WTC11 (cell line): ENCODE measurements around the gene CYREN. TPM values are rescaled to one million over a fixed set of nuclear protein-coding genes. Genes with fewer than 3 reads are reported as not detected.

Experiments
- ATAC-seq: fragments of 200-7000 bp; cut with Tn5 transposase; 2 replicates; pipeline ENCODE4 v1.10.0; 2021; ENCODE audit warnings: mild to moderate bottlenecking, moderate library complexity
- CTCF ChIA-PET: fragments of 300-600 bp; sonication (Branson Sonifier 250); formaldehyde crosslinking; loops from one replicate; lab custom pipeline; 2021; ENCODE audit warnings: antibody characterized with exemption; lab: Charles Lee
- POLR2A ChIA-PET: fragments of 350-600 bp; sonication (Branson Sonifier 250); formaldehyde crosslinking; loops from one replicate; lab custom pipeline; 2021; ENCODE audit warnings: antibody characterized with exemption; lab: Charles Lee
- DNase-seq: peaks from one replicate; pipeline ENCODE4 v3.0.0; 2021; ENCODE audit warnings: low spot score
- H3K27ac Mint-ChIP-seq: 2 replicates; pipeline ENCODE4 v1.8.0; 2021; ENCODE audit warnings: mixed read lengths
- H3K27me3 Mint-ChIP-seq: 2 replicates; pipeline ENCODE4 v1.8.0; 2021; ENCODE audit warnings: low read depth, mild to moderate bottlenecking, moderate library complexity, mixed read lengths
- H3K36me3 Mint-ChIP-seq: 2 replicates; pipeline ENCODE4 v1.8.0; 2021; ENCODE audit warnings: mixed read lengths
- H3K4me1 Mint-ChIP-seq: 2 replicates; pipeline ENCODE4 v1.8.0; 2022; ENCODE audit warnings: mixed read lengths
- H3K4me3 Mint-ChIP-seq: 2 replicates; pipeline ENCODE4 v1.8.0; 2021; ENCODE audit warnings: mild to moderate bottlenecking, moderate library complexity, mixed read lengths
- H3K9me3 Mint-ChIP-seq: 2 replicates; pipeline ENCODE4 v1.8.0; 2021; ENCODE audit warnings: mixed read lengths
- AFF4 ChIP-seq: sonication (generic); formaldehyde crosslinking; IDR thresholded peaks from 2 replicates; pipeline ENCODE4 v1.8.1; 2023; ENCODE audit warnings: mild to moderate bottlenecking, missing genetic modification reagents, borderline replicate concordance
- ATF6 ChIP-seq: sonication (generic); formaldehyde crosslinking; IDR thresholded peaks from 2 replicates; pipeline ENCODE4 v1.8.1; 2023; ENCODE audit warnings: mild to moderate bottlenecking, missing genetic modification reagents
- E2F1 ChIP-seq: sonication (generic); formaldehyde crosslinking; IDR thresholded peaks from 2 replicates; pipeline ENCODE4 v1.8.0; 2022; ENCODE audit warnings: mild to moderate bottlenecking, missing genetic modification reagents
- E2F4 ChIP-seq: sonication (generic); formaldehyde crosslinking; IDR thresholded peaks from 2 replicates; pipeline ENCODE4 v1.8.1; 2022; ENCODE audit warnings: low read depth, mild to moderate bottlenecking, moderate library complexity, missing genetic modification reagents, borderline replicate concordance
- FOXP1 ChIP-seq: sonication (generic); formaldehyde crosslinking; IDR thresholded peaks from 2 replicates; pipeline ENCODE4 v1.8.0; 2022; ENCODE audit warnings: missing genetic modification reagents, mild to moderate bottlenecking, moderate library complexity, borderline replicate concordance
- MXD4 ChIP-seq: fragments of 250-450 bp; sonication (Bioruptor Pico); IDR thresholded peaks from 2 replicates; pipeline ENCODE4 v1.8.0; 2021; ENCODE audit warnings: mild to moderate bottlenecking, moderate library complexity, borderline replicate concordance
- PREB ChIP-seq: sonication (generic); formaldehyde crosslinking; IDR thresholded peaks from 2 replicates; pipeline ENCODE4 v1.8.1; 2022; ENCODE audit warnings: mild to moderate bottlenecking, missing genetic modification reagents, moderate library complexity, borderline replicate concordance
- SMAD4 ChIP-seq: sonication (generic); formaldehyde crosslinking; IDR thresholded peaks from 2 replicates; pipeline ENCODE4 v1.8.0; 2022; ENCODE audit warnings: mild to moderate bottlenecking, missing genetic modification reagents
- TEAD1 ChIP-seq: sonication (generic); formaldehyde crosslinking; IDR thresholded peaks from 2 replicates; pipeline ENCODE4 v1.8.0; 2022; ENCODE audit warnings: mild to moderate bottlenecking, missing genetic modification reagents
- USF1 ChIP-seq: sonication (generic); formaldehyde crosslinking; IDR thresholded peaks from 2 replicates; pipeline ENCODE4 v1.8.0; 2022; ENCODE audit warnings: mild to moderate bottlenecking, missing genetic modification reagents
- ZMAT4 ChIP-seq: fragments of 250-450 bp; sonication (Bioruptor Pico); IDR thresholded peaks from 2 replicates; pipeline ENCODE4 v1.9.0; 2021; ENCODE audit warnings: mild to moderate bottlenecking
- ZNF121 ChIP-seq: sonication (generic); formaldehyde crosslinking; IDR thresholded peaks from 2 replicates; pipeline ENCODE4 v1.8.0; 2023; ENCODE audit warnings: missing genetic modification reagents
- ZNF263 ChIP-seq: sonication (generic); formaldehyde crosslinking; IDR thresholded peaks from 2 replicates; pipeline ENCODE4 v1.8.1; 2022; ENCODE audit warnings: low read depth, mild to moderate bottlenecking, moderate library complexity, missing genetic modification reagents
- ZNF423 ChIP-seq: fragments of 250-450 bp; sonication (Bioruptor Pico); IDR thresholded peaks from 2 replicates; pipeline ENCODE4 v2.1.2; 2022; ENCODE audit warnings: mild to moderate bottlenecking, moderate library complexity
- ZNF512 ChIP-seq: sonication (generic); formaldehyde crosslinking; IDR thresholded peaks from 2 replicates; pipeline ENCODE4 v1.8.1; 2022; ENCODE audit warnings: missing genetic modification reagents, borderline replicate concordance
- ZNF532 ChIP-seq: fragments of 250-450 bp; sonication (Bioruptor Pico); IDR thresholded peaks from 2 replicates; pipeline ENCODE4 v1.9.0; 2021; ENCODE audit warnings: mild to moderate bottlenecking, borderline replicate concordance
- total RNA-seq: library from RNA; stranded (reverse); gene quantifications from 3 replicates; pipeline ENCODE4 v1.2.3, GENCODE V29; 2021

CYREN gene
- total RNA-seq, 1 experiment from 2014 or later: 37.9 TPM

GRCh38 chr7:135215180-135215579 lies 44.7 kb upstream of the CYREN start (continued):
- no peak for TF ChIP-seq ZNF263 (CRISPR knock-in tag)

- Mint-ChIP-seq H3K27ac (no peak overlapping the region), H3K27me3 (peaks cover 15% of the 10 kb centered on the region), H3K36me3 (no peaks in the 10 kb centered on the region), H3K9me3 (no peaks in the 10 kb centered on the region), H3K4me1 (peaks cover 15% of the 10 kb centered on the region), H3K4me3 (no peak overlapping the region)
- ChIA-PET CTCF (interaction anchor here (0.7 kb wide), 1 partner anchor 189 kb away, joined by 3 read pairs; no protein-coding TSS in a partner anchor), POLR2A (no interaction called here)
- DNase-seq (no peak), ATAC-seq (no peak)
- no peak for TF ChIP-seq PREB (CRISPR knock-in tag)
- no peak for TF ChIP-seq FOXP1 (CRISPR knock-in tag)
- TF ChIP-seq SMAD4 (CRISPR knock-in tag): no peak
- no peak for TF ChIP-seq ZMAT4 (CRISPR knock-in tag)
- no peak for TF ChIP-seq TEAD1 (CRISPR knock-in tag)
- no peak for TF ChIP-seq ZNF423 (CRISPR knock-in tag)
- TF ChIP-seq USF1: no peak
- no peak for TF ChIP-seq MXD4 (CRISPR knock-in tag)
- TF ChIP-seq ZNF121 (CRISPR knock-in tag): no peak
- TF ChIP-seq E2F4: no peak
- no peak for TF ChIP-seq E2F1 (CRISPR knock-in tag)
- no peak for TF ChIP-seq AFF4 (CRISPR knock-in tag)
- no peak for TF ChIP-seq ZNF512 (CRISPR knock-in tag)
- TF ChIP-seq ATF6 (CRISPR knock-in tag): no peak
- no peak for TF ChIP-seq ZNF532 (CRISPR knock-in tag)
These were observed 43.3 kb upstream of the CYREN start for GRCh38 chr7:135213831-135214230.
